HG02763 (cell line): ENCODE data around the gene ZNF620.
"Not testable (repeated sequence)": the region's sequence is repeated elsewhere in the genome, so short reads cannot be mapped to it uniquely, and the experiment has no call there.

Experiments used
- ATAC-seq: cut with Tn5 transposase; IDR thresholded peaks from one replicate; pipeline ENCODE4 v1.9.1; 2021; ENCODE audit warnings: mild to moderate bottlenecking, moderate library complexity; ENCODE audit not compliant: unreplicated experiment

The ZNF620 gene

DNA sequence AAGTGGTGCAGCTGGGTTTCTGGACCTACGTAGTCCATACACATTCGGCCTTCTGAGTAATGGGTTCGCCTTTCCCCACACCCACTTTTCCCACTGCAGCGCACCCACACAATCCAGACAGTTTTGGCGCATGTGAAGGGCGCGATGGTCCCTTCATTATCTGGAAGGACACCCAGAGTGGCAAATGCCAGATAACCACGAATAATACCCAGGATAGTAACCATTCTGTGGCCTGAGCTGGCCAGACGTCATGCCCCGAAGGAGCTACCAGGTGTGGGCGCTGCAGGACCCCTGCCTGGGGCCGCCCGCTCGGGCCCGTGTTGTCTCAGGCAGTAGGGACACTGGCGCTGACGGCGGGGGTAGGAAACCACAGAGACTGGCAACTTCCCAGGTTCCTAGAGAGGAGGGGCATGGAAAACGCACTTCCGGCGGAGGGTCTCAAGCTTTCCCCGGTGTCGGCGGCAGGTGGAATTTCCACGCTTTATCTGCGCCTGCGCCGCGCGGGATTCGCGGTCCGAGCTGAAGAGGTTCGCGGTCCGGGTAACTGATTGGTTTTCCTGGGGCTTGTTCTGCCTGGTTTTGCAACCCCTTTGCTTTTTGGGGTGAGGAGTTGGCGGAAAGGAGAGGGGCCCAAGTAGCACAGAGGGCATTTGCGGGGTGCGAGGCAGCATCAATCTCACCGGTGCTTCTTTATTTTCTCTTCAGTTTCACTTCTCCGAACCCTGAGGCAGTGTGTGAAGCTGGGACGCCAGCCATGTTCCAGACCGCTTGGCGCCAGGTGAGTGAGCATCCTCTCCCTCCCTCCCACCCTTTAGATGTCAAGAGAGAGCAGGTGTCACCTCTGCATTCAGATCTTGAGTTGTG is at the start of gene ZNF620:
ZNF620 (plus strand) TSS at position 441 of the 864 bp plus-strand sequence; CDS start at position 755, 314 bp downstream.
- ATAC-seq: peak; percentile 59

DNA sequence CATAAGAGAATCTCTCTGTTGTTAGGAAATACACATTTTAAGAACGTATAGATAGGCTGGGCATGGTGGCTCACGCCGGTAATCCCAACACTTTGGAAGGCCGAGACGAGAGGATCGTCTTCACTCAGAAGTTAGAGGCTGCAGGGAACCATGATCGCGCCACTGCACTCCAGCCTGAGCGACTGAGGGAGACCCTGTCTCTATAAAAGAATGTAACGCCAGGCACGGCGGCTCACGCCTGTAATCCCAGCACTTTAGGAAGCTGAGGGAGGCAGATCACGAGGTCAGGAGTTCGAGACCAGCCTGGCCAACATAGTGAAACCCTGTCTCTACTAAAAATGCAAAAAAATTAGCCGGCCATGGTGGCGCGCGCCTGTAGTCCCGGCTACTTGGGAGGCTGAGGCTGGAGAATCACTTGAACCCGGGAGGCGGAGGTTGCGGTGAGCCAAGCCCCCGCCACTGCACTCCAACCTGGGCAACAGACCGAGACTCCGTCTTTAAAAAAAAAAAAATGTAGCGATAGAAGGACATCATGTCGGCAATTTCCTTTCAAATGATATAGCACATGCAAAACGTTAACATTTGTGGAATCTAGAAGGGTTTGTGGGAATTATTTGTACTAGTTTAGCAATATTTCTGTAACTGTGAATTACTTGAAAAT is 49.4 kb upstream of the ZNF620 start:
- ATAC-seq: no peak

DNA sequence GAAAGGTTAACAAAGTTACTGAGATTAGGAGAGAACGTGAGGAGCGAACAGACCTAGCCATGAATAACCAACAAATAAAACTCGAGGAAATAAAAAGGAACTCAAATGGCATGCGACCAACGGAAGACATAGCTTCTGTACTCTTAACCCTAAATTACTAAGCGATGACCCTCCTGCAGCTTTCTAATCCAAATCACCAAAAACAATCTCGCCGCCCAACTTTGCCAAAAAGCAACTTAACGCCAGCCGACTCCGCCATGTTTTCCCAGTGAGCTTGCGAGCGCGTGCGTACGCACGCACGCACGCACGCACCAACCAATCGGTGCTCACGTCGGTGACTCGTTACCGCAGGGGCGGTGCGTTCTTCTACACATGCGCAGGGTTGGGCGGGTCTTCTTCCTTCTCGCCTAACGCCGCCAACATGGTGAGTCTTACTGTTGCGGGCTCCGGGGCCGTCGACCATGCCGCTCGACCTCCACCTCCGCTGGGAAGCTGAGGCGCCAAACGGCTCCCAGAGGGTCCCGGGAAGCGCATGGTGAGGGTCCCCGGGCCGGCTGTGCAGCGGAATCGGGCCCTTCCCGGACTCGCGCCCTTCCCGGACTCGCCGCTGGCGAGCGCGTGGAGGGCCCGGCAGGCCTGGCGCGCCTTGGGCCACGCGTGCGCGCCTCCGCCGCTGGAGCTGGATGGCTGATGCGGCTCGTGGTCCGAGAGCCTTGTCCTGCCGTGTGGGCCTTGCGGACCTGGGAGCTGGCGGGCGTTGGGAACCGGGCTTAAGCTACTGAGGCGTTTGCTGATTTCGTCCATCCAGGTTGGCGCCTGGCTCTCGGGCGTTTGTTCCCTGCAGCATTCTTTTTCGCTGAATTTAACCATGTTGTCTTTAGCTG is 48.7 kb upstream of the ZNF620 start, which contains the start of gene RPL14:
RPL14 (plus strand) TSS at position 400 of the 884 bp plus-strand sequence; CDS start at position 533, 133 bp downstream.
- ATAC-seq: peak; percentile 69

DNA sequence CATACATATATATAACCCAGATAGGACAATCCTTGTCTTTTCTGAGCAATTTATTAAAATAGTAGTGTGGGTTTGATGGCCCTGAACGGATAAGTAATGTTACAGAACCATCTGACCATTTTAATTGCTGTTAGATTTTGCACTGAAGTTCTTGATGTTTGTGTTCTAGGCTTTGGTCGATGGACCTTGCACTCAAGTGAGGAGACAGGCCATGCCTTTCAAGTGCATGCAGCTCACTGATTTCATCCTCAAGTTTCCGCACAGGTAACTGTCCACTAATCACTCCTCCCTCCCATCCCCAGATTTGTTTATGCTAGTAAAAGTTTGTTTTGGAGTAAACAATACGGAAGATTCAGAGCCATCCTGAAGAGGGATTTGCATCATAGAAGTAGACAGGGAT is 47.4 kb upstream of the ZNF620 start:
- no peak for ATAC-seq

DNA sequence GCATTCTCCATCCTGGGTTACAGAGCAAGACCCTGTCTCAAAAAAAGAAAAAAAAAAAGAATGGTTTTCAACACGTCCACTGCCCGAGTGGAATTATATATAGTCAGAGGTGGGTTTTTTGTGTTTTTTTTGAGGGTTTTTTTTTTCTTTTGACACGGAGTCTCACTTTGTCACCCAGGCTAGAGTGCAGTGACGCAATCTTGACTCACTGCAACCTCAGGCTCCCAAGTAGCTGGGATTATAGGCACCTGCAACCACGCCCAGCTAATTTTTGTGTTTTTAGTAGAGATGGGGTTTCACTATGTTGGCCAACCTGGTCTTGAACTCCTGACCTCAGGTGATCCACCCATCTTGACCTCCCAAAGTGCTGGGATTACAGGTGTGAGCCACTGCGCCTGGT is 45.4 kb upstream of the ZNF620 start:
- not testable (repeated sequence) for ATAC-seq

DNA sequence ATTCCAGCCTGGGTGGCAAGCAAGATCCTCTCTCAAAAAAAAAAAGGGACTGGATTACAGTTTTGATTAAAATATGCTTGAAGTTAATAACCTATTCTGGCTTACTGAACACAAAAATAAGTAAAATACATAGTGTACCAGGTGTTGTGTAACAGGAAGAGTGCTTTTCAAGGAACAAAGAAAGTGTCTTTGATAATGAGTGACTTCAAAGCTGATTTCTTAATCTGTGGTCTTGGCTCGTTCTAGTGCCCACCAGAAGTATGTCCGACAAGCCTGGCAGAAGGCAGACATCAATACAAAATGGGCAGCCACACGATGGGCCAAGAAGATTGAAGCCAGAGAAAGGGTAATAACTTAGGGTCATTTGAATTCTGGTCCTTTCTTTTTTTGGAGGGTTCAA is 44.7 kb upstream of the ZNF620 start:
- no peak for ATAC-seq

DNA sequence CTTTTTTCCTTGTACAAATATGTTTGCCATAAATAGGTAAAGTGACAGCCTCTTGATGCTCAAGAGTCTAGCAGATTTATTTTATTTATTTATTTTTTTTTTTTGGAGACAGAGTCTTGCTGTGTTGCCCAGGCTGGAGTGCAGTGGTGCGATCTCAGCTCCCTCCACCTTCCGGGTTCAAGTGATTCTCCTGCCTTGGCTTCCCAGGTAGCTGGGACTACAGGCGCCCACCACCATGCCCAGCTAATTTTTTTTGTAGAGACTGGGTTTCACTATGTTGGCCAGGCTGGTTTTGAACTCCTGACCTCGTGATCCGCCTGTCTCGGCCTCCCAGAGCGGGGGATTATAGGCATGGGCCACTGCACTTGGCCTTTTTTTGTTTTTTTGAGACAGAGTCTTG is 43.0 kb upstream of the ZNF620 start:
- ATAC-seq: not testable (repeated sequence)

DNA sequence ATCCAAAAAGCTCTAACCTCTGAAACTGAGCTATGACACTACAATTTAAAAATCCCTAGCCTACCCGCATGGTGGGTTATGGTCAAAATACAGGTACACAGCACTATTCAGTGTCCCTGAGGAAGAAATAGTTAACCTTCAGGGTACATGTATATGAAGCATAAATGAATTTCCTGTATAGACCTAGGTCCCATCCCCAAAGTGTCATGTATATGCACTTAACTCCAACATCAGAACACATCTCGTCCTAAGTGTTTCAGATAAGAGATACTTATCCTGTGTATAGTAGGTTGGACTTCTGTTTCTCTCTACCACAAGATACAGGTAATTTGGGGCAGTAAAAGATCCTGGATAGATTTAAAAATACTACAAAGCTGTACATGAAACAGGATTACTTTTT is 42.3 kb upstream of the ZNF620 start:
- ATAC-seq: no peak

DNA sequence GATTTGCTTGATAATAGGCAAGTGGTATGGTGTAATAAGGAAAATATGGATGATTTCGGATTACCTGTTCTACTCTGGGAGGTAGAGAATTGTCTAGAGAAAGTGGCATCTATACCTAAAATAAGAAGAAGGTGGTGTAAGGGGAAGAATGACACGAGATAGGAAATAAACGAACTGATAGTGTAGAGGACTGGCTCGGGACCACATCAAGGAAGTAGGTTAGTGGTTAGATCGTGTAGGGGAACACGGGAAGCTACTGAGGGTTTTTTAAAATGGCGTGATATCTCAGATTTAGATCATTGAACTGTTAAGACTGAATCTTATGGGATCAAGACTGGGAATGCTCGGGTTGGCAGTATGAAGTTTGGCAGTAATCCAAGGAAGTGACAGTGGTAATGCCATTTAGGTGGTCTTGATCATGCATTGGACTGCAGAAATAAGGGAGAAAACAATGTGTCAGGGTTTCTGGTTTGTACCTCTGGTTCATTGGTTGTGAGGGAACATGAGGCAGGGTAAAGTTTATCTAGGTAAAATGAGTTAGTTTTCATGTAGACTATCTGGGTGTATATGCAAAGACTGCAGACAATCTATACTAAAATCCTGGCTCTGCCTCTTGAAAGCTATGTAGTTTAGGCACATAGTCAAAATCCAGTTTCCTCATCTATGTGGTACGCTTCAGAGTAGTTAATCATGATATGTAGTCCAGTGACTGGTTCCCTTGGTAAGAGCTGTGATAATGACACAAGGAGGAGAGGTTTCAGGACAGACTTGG is 41.3 kb upstream of the ZNF620 start:
- ATAC-seq: no peak

DNA sequence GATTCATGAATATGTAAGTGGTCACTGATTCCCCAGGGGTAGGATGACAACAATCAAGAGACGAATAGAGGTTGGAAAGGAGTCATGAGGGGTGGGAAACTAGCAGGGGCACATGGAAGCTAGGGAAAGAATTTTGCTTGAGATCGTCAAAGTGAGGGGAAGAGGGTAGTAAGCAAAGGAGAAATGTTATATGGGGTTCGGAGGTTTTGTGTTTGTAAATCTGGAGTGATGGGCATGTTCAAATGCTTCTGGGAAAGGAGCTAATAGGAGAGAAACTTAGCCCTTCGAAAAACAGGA is 40.8 kb upstream of the ZNF620 start:
- no peak for ATAC-seq

DNA sequence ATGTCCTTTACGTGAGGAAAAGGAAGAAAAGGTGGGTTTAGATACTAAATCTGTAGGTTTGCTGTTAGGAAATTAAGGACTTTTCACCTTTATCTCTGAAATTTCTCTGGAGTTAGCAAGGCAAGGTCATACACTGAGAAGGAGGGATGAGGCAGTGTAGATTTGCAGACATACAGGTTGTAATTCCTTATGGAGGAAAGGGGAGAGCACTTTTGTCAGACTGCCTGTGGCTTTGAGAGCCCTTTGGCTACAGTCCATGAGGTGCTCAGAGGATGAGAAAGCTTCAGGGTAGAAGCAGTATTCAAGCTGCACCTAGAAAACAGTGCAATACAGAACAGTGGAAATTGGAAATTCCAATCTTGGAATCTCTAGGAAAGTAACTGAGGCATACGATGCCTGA is 40.4 kb upstream of the ZNF620 start:
- ATAC-seq: no peak

DNA sequence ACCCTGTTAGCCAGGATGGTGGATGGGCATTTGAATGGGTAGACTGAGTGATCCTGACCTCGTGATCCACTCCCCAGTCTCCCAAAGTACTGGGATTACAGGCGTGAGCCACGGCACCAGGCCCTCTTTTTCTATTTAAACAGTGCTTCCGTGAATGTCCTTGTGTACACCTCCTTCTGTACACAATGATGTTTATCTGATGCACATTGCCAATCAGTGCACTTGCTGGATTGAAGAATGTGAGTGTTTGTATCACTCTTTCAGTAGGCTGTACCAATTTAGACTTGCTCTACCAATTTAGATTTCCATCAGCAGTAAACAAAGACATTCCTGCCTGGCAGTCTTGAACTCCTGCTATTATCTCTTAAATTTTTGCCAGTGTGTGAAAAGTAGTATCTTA is 37.8 kb upstream of the ZNF620 start:
- no peak for ATAC-seq

DNA sequence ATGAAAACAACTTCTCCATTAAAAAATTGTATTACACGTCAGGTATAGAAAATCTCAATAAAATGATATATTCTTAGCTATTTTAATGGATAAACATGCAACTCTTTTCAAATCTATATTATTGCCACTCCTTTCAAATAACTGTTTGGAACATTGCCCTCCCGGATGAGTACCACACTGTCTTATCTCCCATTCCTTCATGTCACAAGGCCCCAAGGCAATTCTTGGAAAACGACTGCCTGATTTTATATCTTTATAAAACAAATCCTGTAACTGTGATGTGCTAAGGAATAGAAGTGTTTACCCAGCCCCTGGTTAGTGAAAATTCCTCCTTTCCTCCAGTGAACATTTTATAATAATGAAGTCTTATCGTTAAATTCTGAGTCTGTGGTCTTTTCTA is 35.1 kb upstream of the ZNF620 start:
- ATAC-seq: no peak

DNA sequence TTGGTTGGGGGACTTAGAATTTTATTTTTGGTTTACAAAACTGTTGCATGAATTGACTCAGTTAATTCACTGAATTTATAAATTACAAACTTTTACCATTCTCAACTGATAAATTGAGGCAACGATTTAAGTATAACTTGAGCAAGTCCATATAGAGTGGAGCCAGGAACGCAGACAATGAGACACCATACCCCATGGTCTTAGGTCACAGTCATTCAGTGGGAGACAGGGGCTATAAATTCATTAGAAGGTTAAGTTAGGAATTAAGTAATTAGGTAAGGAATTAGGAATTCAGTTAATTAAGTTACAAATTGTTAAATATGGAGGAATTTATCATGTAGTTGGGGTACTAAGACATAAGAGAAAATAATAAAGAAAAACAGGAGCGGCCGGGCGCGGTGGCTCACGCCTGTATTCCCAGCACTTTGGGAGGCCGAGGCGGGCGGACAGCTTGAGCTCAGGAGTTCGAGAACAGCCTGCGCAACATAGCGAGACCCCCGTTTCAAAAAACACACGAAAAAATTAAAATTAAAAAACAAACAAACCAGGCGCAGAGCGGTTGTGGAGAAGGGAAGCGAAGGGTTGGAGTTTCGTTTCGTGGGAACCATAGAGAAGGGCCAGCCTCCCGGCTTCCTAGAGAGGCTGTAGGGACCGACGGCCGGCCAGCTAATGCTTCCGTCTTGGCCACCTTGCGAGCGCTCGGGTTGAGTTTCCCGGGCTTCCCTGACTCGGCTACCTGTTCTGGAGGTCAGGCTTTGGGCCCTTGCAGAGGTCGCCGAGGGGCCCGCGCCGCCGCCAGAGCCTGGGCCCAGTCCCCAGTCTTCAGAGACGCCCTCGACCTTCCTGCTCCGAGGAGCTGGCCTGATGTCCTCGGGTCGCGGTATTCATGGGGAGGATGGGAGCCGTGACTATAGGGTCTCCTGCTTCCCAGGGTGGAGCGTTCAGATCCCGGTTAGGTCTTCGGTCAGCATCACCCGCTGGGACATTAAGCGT is 29.1 kb upstream of the ZNF620 start, which contains the start of gene ZNF619:
ZNF619 (plus strand) TSS at position 645 of the 993 bp plus-strand sequence. CDS start 858 bp downstream, outside the sequence.
- peak; percentile 80 for ATAC-seq

DNA sequence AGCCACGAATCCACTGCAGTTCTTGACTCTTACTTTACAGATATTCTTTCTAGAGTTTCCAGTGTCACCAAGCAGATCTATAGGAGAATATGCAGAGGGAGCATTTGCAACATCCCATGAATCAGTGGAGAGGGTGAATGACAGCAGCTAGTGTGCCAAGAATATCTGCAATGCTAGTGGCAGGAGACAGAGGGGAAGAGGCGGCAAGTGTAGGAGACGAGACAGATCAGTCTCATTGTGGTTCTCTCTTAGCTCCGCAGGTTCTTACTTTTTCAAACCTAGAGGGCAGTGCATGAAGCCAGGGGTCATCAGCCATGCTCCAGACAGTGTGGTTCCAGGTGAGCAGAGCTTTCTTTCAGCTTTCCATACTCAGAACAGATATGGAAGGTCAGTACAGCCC is 28.2 kb upstream of the ZNF620 start:
- ATAC-seq: no peak

DNA sequence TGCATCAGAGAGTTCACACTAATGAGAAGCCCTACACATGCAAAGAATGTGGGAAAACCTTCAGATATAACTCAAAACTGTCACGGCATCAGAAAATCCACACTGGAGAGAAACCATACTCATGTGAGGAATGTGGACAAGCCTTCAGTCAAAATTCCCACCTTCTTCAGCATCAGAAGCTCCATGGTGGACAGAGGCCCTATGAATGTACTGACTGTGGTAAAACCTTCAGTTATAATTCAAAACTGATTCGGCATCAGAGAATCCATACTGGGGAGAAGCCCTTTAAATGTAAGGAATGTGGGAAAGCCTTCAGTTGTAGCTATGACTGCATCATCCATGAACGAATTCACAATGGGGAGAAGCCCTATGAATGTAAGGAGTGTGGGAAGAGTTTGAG is 18.7 kb upstream of the ZNF620 start:
- ATAC-seq: no peak

DNA sequence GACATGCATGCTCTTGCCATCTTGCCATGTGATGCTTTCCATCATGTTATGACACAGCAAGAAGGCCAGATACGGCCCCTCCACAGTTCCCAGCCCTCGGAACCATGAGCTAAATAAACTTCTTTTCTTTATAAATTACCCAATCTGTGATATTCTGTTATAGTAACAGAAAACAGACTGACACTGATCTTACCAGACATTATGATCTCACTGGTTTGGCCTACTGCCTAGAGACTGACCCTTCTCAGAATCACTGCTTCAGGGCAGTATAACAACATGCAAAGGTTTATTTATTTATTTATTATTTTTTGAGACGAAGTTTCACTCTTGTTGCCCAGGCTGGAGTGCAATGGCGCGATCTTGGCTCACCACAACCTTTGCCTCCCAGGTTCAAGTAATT is 14.9 kb upstream of the ZNF620 start:
- no peak for ATAC-seq

DNA sequence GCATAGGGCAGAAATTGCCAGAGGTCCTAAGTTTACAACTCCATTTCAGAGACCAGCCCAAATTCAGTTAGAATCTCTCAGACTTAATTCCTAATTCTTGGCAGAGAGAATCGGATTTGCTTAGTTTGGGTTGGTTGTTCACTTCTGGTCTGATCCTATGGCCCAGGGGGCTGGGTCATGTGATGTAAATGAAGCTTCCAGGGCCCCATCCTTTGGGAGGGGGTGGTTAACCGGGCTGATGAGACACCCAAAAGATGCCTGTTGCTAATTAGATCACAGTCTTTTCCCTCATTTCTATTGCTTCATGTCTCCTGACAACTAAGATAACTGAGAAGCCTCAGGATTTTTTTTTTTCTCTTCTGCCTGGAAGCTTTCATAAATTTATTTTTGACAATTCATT is 11.1 kb upstream of the ZNF620 start:
- no peak for ATAC-seq

DNA sequence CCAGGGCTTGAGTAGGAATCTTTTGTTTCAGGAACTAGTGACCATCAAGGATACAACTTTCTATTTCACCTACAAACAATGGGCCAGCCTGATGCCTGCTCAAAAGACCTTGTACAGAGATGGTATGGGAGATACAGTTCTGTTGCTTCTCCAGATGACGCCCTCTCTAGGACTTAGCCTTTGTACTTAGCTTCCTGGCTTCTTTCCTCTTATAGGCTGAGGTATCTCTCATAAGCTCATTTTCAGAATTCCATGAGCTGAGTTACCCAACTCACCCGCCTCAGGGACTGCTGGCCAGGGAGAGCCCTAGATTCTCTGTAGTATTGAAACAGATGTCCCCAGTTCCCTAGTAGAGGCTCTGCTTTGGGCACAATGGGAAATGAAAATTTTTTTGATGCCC is 8.6 kb upstream of the ZNF620 start:
- no peak for ATAC-seq
